Hippocampal formation (tissue), 2 donors: Measurements from ENCODE around the gene CFAP410.
"Not testable (repeated sequence)": the region's sequence is repeated elsewhere in the genome, so short reads cannot be mapped to it uniquely, and the experiment has no call there.

Experiments used
- DNase-seq, 2 donors: peaks; one replicate each; lab custom pipeline; 2025; lab: John Stamatoyannopoulos, UW

The CFAP410 gene

GRCh38 chr21:44368711-44369446 lies 29.7 kb upstream of the CFAP410 start:
- DNase-seq, result no peak

- DNase-seq, result no peak
Observed at GRCh38 chr21:44366586-44367211, 27.5 kb upstream of the CFAP410 start.

- no peak for DNase-seq
Observed at GRCh38 chr21:44365967-44366585, 26.9 kb upstream of the CFAP410 start.

- DNase-seq, result no peak
Observed at GRCh38 chr21:44365251-44365966, 26.2 kb upstream of the CFAP410 start.

GRCh38 chr21:44364151-44365053 lies 25.2 kb upstream of the CFAP410 start:
- DNase-seq, result no peak

GRCh38 chr21:44363278-44363677 lies 24.1 kb upstream of the CFAP410 start:
- DNase-seq, result no peak

- not testable (repeated sequence) for DNase-seq
Observed at GRCh38 chr21:44361903-44362302, 22.7 kb upstream of the CFAP410 start.

GRCh38 chr21:44360159-44360558 lies 21.0 kb upstream of the CFAP410 start:
- no peak for DNase-seq

- DNase-seq, result no peak
Observed at GRCh38 chr21:44359396-44359795, 20.2 kb upstream of the CFAP410 start.

GRCh38 chr21:44357064-44357837 lies 18.1 kb upstream of the CFAP410 start:
- no peak for DNase-seq

- no peak for DNase-seq
Observed at GRCh38 chr21:44356636-44357035, 17.4 kb upstream of the CFAP410 start.

GRCh38 chr21:44356160-44356559 lies 17.0 kb upstream of the CFAP410 start:
- DNase-seq, result no peak

GRCh38 chr21:44354775-44355771 lies 15.9 kb upstream of the CFAP410 start:
- DNase-seq, result no peak

GRCh38 chr21:44354001-44354405 lies 14.8 kb upstream of the CFAP410 start:
- DNase-seq, result no peak

- DNase-seq, result no peak
Observed at GRCh38 chr21:44353191-44353970, 14.2 kb upstream of the CFAP410 start, which contains the start of gene TRPM2. TRPM2 (plus strand) TSS chr21:44353621; CDS start chr21:44353701, 80 bp downstream.

GRCh38 chr21:44352253-44352860 lies 13.2 kb upstream of the CFAP410 start:
- no peak for DNase-seq

- DNase-seq, result no peak
Observed at GRCh38 chr21:44351535-44352252, 12.5 kb upstream of the CFAP410 start.
